ENCODE results near the gene MXD4.
"Not testable (repeated sequence)": the region's sequence is repeated elsewhere in the genome, so short reads cannot be mapped to it uniquely, and the experiment has no call there.

The MXD4 gene

DNA sequence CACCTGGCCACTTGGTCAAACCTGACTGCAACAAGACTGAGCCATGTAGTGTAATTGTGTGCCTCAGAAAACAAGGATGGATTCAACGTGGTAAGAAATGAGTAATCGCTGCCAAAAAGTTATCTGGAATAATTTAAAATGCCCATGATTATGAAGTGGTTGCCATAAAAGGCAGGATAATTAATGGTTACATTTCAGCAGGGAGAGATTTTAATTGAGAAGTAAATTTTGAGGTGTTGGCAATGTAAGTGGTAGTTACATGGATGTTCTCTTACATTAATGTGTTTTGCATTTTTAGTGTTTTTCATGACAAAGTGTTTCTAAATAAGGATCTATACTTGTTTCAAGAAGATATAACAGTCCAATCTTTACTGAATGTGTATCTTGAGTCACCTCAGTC lies 35.6 kb downstream of the MXD4 start:
- DNase-seq (ENCODE audit: low read depth in 2 of 2, low spot score in 1 of 2) = no peak

DNA sequence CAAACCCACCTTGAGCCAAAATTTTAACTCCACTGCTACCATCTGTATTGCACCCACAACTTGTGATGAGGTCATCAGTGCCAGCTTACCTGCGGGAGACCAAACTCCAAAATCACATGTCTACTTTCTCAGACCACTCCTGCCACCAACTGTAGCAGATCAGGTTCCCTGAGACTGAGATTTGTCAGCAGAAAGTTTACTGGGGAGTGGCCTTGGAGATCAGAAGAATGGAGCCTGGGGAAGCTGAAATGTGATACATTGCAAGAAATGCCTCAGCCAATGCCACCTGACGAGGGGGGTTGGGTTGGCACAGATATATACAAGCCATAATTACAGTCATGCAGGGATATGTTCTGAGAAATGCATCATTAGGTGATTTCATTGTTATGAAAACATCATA lies 39.1 kb downstream of the MXD4 start:
- no peak for DNase-seq (ENCODE audit: low read depth in 2 of 2, low spot score in 1 of 2)

DNA sequence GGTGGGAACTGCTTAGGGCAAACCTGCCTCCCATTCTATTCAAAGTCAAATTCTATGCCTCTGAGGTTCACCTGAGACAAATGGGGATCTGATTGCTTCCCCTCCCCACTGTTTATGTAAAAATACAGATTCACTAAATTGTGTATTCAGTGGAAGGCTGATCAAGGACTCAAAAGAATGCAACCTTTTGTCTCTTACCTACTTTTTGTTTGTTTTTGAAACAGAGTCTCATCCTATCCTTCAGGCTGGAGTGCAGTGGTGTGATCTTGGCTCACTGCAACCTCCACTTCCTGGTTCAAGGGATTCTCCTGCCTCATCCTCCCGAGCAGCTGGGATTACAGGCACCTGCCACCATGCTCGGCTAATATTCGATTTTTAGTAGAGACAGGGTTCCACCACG lies 40.5 kb downstream of the MXD4 start:
- DNase-seq (ENCODE audit: low read depth in 2 of 2, low spot score in 1 of 2) = not testable (repeated sequence)

DNA sequence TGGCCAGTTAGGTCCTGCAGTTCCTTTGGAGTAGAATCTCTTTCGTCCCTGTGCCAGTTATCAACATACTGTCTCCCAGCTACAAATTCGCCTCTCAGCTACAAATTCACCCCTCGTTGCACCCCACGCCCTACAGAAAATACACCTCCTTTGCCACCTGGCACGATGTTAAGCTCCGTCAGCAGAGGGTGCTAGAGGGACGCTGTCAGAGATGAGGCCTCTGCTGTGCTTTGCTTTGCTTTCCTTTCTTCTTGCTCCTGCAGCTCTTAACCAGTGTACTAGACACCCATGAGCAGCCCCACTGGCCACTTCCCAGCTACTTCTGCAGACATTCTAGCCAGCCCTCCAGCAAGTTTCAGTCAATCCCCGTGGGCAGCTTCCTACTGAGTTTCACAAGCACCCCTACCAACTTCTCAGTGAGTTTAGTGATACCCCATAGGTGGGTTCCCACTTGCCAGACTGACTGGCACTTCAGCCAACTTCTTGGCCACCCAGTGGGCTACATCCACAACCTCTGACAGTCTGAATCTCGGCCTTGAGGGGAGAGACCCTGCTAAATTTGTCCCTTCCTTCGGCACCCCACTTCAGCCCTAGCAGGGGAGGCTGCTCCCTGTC lies 41.8 kb downstream of the MXD4 start:
- DNase-seq (ENCODE audit: low read depth in 2 of 2, low spot score in 1 of 2) = peak; percentile 60 to 68

DNA sequence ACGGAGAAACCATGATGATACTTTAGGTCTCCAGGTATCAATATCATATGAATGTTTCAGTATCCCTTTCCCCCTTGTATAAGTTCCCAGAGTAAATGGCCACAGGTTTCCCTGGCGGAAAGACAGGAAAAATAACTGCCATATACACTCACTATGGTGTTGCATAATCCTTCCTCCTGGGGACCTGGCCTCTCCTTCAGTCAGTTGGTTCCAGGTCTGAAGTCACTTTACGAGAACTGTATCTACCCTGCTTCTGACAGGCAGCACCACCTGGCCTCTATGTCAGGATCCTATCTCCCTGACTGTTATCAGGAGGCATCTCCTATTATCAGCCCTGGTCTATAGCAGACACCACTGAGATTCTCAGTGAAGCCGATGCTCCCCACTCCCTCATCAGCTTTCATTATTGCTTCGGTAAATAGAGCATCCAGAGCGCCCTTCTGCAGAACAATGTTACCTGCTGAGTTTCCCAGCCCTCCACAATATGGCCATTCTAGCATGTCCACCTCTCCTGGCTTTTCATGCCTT lies 42.6 kb downstream of the MXD4 start:
- DNase-seq (ENCODE audit: low read depth in 2 of 2, low spot score in 1 of 2) = no peak

DNA sequence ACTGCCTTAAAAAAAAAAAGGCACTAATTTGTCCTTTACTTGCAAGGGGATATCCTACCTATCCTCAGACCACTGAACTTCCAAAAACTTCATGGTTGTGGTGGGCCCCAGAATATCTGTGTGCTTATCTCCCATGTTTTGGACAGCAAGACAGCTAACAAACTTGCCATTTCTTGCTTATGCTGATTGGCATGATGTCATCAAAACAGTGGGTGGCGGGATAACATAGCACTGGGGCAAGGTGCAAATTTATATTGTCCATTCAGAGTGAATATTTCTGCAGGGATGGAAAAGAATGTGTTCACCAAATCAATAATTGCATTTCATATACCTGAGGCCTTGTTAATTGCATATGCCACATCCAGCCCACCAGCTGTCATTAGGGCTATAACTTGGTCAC lies 43.5 kb downstream of the MXD4 start:
- DNase-seq (ENCODE audit: low read depth in 2 of 2, low spot score in 1 of 2) = no peak

DNA sequence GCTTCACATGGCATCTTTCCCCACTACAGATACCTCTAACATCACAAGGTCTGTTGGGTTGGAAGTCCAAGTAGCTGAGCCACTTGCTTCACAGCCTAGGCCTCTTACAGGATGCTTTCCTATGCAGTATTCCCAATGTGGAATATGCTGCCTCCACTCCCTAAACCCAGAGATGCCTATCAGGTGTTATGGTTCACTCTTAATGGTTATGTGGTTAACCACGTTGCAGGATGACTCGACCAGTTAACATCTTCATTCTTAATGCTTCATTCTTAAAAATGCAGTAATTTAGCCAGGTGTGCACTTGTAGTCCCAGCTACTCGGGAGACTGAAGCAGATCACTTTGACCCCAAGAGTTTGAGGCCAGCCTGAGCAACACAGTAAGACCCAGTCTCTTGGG lies 44.2 kb downstream of the MXD4 start:
- no peak for DNase-seq (ENCODE audit: low read depth in 2 of 2, low spot score in 1 of 2)

DNA sequence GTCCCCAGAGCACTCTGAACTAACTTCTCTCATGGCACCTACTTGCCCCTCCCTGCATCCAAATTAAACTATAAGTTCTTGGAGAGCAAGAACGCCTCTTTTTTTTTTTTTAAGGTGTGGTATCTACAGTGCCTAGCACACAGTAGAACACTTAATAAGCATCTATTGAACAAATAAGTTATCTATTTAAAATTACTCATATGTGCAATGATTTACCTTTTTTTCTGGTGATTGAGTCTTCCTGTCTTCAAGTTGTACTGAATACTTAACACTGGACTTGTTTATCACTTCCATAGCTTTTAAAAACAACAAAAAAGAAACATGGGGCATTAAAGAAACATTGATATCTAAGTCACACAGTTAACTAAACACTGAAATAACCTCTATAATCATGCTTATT lies 49.1 kb downstream of the MXD4 start:
- DNase-seq (ENCODE audit: low read depth in 2 of 2, low spot score in 1 of 2) = no peak

DNA sequence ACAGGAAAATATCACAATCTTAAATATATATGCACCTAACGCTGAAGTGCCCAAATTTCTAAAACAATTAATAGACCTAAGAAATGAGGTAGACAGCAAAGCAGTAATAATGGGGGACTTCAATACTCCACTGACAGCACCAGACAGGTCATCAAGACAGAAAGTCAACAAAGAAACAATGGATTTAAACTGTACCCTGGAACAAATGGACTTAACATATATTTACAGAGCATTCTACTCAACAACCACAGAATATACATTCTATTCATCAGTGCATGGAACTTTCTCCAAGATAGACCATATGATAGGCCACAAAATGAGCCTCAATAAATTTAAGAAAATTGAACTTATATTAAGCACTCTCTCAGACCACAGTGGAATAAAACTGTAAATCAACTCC lies 59.1 kb downstream of the MXD4 start:
- DNase-seq (ENCODE audit: low read depth in 2 of 2, low spot score in 1 of 2) = not testable (repeated sequence)

Measured in stimulated activated CD8-positive, alpha-beta memory T cell treated with anti-CD3 and anti-CD28 coated beads, Interleukin-4, amount 100 ng/mL, for 4 hours (primary cell).